Measurements from ENCODE around the gene STRN4.
A peak's percentile ranks its signal among the peaks of the same experiment; 100 is the strongest.

STRN4 gene

GRCh38 chr19:46698395-46699321 is 47.6 kb downstream of the STRN4 start:
- H3K27ac ChIP-seq (replicated peaks) = no peak overlapping the region
- TF ChIP-seq GABPA (IDR thresholded peaks at IDR 0.05; ENCODE audit: low read depth) (no peak), CTCF (IDR thresholded peaks at IDR 0.05; ENCODE audit: insufficient read depth, low read length) (no peak)
- no peaks in the 10 kb centered on the region for H3K27me3 ChIP-seq (ENCODE audit: insufficient read depth, poor library complexity, severe bottlenecking)
- no peak overlapping the region for H3K4me3 ChIP-seq (replicated peaks; ENCODE audit: insufficient read depth, low read length)
- no peak for DNase-seq (ENCODE audit: low read depth in 1 of 2, low spot score in 1 of 2)

- 0 out of 2 replicates have a peak, but pooled peaks have one; percentile 22 for TF ChIP-seq POLR2AphosphoS5 (IDR thresholded peaks at IDR 0.05; ENCODE audit: low read depth)
- TF ChIP-seq REST (IDR thresholded peaks at IDR 0.05; ENCODE audit: insufficient replicate concordance, low read depth) = no peak
Observed at GRCh38 chr19:46697204-46697960, 48.9 kb downstream of the STRN4 start.

GRCh38 chr19:46696866-46697203 is 49.4 kb downstream of the STRN4 start:
- TF ChIP-seq SPI1 (IDR thresholded peaks at IDR 0.05; ENCODE audit: borderline replicate concordance, low read depth) (no peak), GABPA (IDR thresholded peaks at IDR 0.05; ENCODE audit: low read depth) (no peak), POLR2AphosphoS5 (IDR thresholded peaks at IDR 0.05; ENCODE audit: low read depth) (no peak), CTCF (IDR thresholded peaks at IDR 0.05; ENCODE audit: insufficient read depth, low read length) (no peak), REST (IDR thresholded peaks at IDR 0.05; ENCODE audit: insufficient replicate concordance, low read depth) (no peak)
- no peak for DNase-seq (ENCODE audit: low read depth in 1 of 2, low spot score in 1 of 2)
- peak overlapping the region; percentile 37 for H3K4me3 ChIP-seq (replicated peaks; ENCODE audit: insufficient read depth, low read length)
- no peak overlapping the region; the same call in 1 of the 2 replicates for H3K27ac ChIP-seq (replicated peaks)
- H3K27me3 ChIP-seq (ENCODE audit: insufficient read depth, poor library complexity, severe bottlenecking) = no peaks in the 10 kb centered on the region

More at GRCh38 chr19:46697204-46697960, 48.9 kb downstream of the STRN4 start:
- Histone ChIP-seq H3K4me3 (replicated peaks; ENCODE audit: insufficient read depth, low read length) (peak overlapping the region; percentile 37), H3K27me3 (ENCODE audit: insufficient read depth, poor library complexity, severe bottlenecking) (no peaks in the 10 kb centered on the region), H3K27ac (replicated peaks) (no peak overlapping the region; the same call in 1 of the 2 replicates)
- DNase-seq (ENCODE audit: low read depth in 1 of 2, low spot score in 1 of 2) = peak; percentile 94 to 97

GRCh38 chr19:46696052-46696451 is 50.2 kb downstream of the STRN4 start:
- H3K27ac ChIP-seq (replicated peaks) = no peak overlapping the region
- no peak for DNase-seq (ENCODE audit: low read depth in 1 of 2, low spot score in 1 of 2)
- H3K4me3 ChIP-seq (replicated peaks; ENCODE audit: insufficient read depth, low read length) = no peak overlapping the region
- H3K27me3 ChIP-seq (ENCODE audit: insufficient read depth, poor library complexity, severe bottlenecking) = no peaks in the 10 kb centered on the region
- TF ChIP-seq GABPA (IDR thresholded peaks at IDR 0.05; ENCODE audit: low read depth) = no peak
- TF ChIP-seq REST (IDR thresholded peaks at IDR 0.05; ENCODE audit: insufficient replicate concordance, low read depth) = no peak
- no peak for TF ChIP-seq CTCF (IDR thresholded peaks at IDR 0.05; ENCODE audit: insufficient read depth, low read length)
- TF ChIP-seq POLR2AphosphoS5 (IDR thresholded peaks at IDR 0.05; ENCODE audit: low read depth) = no peak
- TF ChIP-seq SPI1 (IDR thresholded peaks at IDR 0.05; ENCODE audit: borderline replicate concordance, low read depth) = no peak
